Naive thymus-derived CD8-positive, alpha-beta T cell (primary cell): ENCODE measurements around the gene GPS2. TPM values are rescaled to one million over a fixed set of nuclear protein-coding genes. Genes with fewer than 3 reads are reported as not detected.
A peak's percentile ranks its signal among the peaks of the same experiment; 100 is the strongest.

ENCODE experiments used
- ATAC-seq, 2 donors: fragments of 150-1000 bp; cut with Tn5 transposase in 1 of 2; sonication (Bioruptor Pico), chemical (Tn5 transposase) in 1 of 2; 1 replicate in 1 of 2; 2 replicates in 1 of 2; pipeline ENCODE4 v1.10.0; 2021; ENCODE audit warnings: mild to moderate bottlenecking in 2 of 2, moderate library complexity in 2 of 2
- POLR2A ChIA-PET: fragments of 350-600 bp; sonication (Branson Sonifier 250); formaldehyde crosslinking; loops from one replicate; lab custom pipeline; 2021; ENCODE audit warnings: antibody characterized with exemption; lab: Charles Lee
- DNase-seq, 10 donors: peaks; one replicate each; pipeline versions ENCODE4 v3.0.0 to v3.0.0-alpha.2; 2020 to 2022
- H3K27ac Mint-ChIP-seq, 10 donors: one replicate each; pipeline ENCODE4 v1.8.0; 2020 to 2022; ENCODE audit warnings: mild to moderate bottlenecking in 10 of 10, mixed read lengths in 10 of 10, moderate library complexity in 4 of 10, inconsistent platforms in 1 of 10
- H3K27me3 Mint-ChIP-seq, 5 donors: one replicate each; pipeline ENCODE4 v1.8.0; 2021 to 2022; ENCODE audit warnings: mixed read lengths in 5 of 5
- H3K36me3 Mint-ChIP-seq, 3 donors: one replicate each; pipeline ENCODE4 v1.8.0; 2020 to 2022; ENCODE audit warnings: mixed read lengths in 3 of 3, mild to moderate bottlenecking in 2 of 3, inconsistent platforms in 1 of 3
- H3K4me1 Mint-ChIP-seq, 4 donors: one replicate each; pipeline ENCODE4 v1.8.0; 2021 to 2022; ENCODE audit warnings: mixed read lengths in 4 of 4
- H3K4me3 Mint-ChIP-seq, 10 donors: one replicate each; pipeline ENCODE4 v1.8.0; 2020 to 2022; ENCODE audit warnings: mild to moderate bottlenecking in 10 of 10, mixed read lengths in 10 of 10, moderate library complexity in 6 of 10, inconsistent platforms in 1 of 10
- H3K9me3 Mint-ChIP-seq, 9 donors: one replicate each; pipeline ENCODE4 v1.8.0; 2020 to 2022; ENCODE audit warnings: mixed read lengths in 9 of 9, mild to moderate bottlenecking in 3 of 9, inconsistent platforms in 1 of 9, moderate library complexity in 1 of 9
- polyA plus RNA-seq, 3 donors: library from polyadenylated mRNA; unstranded; fragments of 300-500 nt; fragmentation: Illumina TruSeq; gene quantifications; one replicate each; pipeline ENCODE4 v1.2.3, GENCODE V29; 2021
- total RNA-seq, 8 experiments: library from RNA in 2 of 8; stranded (reverse) in 2 of 8; gene quantifications; one replicate each; pipeline ENCODE4 v1.2.3 and lab custom pipeline; 2021 to 2026

Gene GPS2
- total and polyA plus RNA-seq, 5 experiments from 2014 or later = 75.7 to 147 (median 107) TPM

DNA sequence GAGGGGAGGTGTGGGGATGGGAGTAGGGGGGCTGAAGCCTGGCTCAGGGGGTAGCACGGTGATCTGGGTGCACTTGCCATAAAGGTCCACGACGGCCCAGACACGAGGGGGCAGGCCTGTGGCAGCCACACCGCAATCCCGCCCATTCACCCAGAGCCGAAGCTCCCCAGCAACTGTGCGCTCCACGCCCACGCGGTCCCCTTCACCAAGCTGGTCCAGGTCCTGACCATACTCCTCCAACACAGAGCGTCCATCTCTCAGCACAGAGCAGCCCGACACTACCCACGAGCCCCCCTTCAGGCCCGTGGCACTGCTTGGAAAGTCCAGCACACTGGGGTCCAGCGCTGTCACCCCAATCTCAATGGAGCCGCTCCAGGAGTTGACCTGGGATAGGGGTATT is 12.3 kb upstream of the GPS2 start:
- Mint-ChIP-seq H3K4me3 (peak overlapping the region in 4 of 10 donors; percentile 10 to 90 (median 52)), H3K36me3 (peaks cover 0 to 22% (median 0%) of the 10 kb centered on the region in 3 donors), H3K4me1 (peaks cover 26 to 47% (median 37%) of the 10 kb centered on the region in 4 donors), H3K27ac (peak overlapping the region in 2 of 10 donors; percentile 33 to 94), H3K9me3 (no peaks in the 10 kb centered on the region), H3K27me3 (peaks cover 0 to 2% (median 0%) of the 10 kb centered on the region in 5 donors)
- POLR2A ChIA-PET = interaction anchor here (1.5 to 10.5 kb wide), 4 partner anchors 9 to 22 kb away, joined by 3 to 168 read pairs (median 48); partner anchors contain the start of genes ACAP1, EIF5A and GPS2
- ATAC-seq (no peak), DNase-seq (peak in 1 of 10 donors; percentile 61)

DNA sequence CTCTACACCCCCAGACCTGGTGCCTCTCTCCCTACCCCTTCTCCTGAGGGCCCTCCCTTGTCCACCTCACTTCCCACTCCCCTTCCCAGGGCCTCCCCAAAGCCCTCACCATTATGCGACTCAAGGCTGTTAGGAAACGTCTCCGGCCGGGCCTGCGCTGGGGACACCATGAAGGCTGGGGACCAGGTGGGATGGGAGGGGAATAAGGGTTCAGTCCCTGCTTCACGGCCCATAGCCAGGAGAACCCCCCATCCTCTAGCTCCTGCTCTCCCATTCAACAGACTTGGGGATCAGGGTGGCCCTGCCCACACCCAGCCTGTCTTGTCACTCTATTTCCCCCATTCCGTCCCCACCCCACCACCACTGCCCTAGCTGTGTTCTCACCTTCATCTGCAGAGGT is 11.9 kb upstream of the GPS2 start:
- Mint-ChIP-seq H3K36me3 (peaks cover 0 to 27% (median 0%) of the 10 kb centered on the region in 3 donors), H3K9me3 (no peaks in the 10 kb centered on the region), H3K4me1 (peaks cover 22 to 43% (median 33%) of the 10 kb centered on the region in 4 donors), H3K27me3 (peaks cover 0 to 2% (median 0%) of the 10 kb centered on the region in 5 donors), H3K27ac (peak overlapping the region in 1 of 10 donors; percentile 47), H3K4me3 (peak overlapping the region in 1 of 10 donors; percentile 10)
- no peak for DNase-seq
- ATAC-seq = no peak
- POLR2A ChIA-PET = interaction anchor here (1.5 to 10.5 kb wide), 3 partner anchors 9 to 17 kb away, joined by 3 to 168 read pairs (median 50); partner anchors contain the start of genes ACAP1, EIF5A and GPS2

DNA sequence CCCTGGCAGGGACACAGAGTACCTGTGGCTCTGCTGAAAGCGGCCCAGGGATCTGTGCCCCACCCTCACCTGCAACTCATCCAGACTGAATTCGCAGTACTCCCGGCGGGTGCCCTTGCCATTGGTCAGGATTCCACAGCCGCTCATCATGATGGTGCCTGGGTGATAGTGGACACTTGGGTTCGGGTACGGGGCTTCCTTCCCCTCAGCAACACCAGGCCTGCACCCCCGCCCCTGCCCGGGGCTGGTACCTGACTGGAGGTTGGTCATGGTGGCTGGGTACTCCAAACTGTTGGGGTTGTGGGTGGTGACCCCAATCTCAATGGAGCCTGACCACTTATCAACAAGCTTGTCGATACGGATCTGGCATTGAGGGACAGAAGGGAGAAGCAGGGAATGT is 11.0 kb upstream of the GPS2 start:
- DNase-seq (no peak), ATAC-seq (no peak)
- no peaks in the 10 kb centered on the region for H3K9me3 Mint-ChIP-seq
- no peak overlapping the region for H3K4me3 Mint-ChIP-seq
- peaks cover 0 to 2% (median 0%) of the 10 kb centered on the region in 5 donors for H3K27me3 Mint-ChIP-seq
- H3K27ac Mint-ChIP-seq = peak overlapping the region in 4 of 10 donors; percentile 49 to 63 (median 54)
- POLR2A ChIA-PET = interaction anchor here (1.5 to 10.5 kb wide), 3 partner anchors 10 to 18 kb away, joined by 3 to 168 read pairs (median 50); partner anchors contain the start of genes ACAP1, EIF5A and GPS2
- H3K36me3 Mint-ChIP-seq = peaks cover 0 to 35% (median 0%) of the 10 kb centered on the region in 3 donors
- peaks cover 26 to 42% (median 33%) of the 10 kb centered on the region in 4 donors for H3K4me1 Mint-ChIP-seq

DNA sequence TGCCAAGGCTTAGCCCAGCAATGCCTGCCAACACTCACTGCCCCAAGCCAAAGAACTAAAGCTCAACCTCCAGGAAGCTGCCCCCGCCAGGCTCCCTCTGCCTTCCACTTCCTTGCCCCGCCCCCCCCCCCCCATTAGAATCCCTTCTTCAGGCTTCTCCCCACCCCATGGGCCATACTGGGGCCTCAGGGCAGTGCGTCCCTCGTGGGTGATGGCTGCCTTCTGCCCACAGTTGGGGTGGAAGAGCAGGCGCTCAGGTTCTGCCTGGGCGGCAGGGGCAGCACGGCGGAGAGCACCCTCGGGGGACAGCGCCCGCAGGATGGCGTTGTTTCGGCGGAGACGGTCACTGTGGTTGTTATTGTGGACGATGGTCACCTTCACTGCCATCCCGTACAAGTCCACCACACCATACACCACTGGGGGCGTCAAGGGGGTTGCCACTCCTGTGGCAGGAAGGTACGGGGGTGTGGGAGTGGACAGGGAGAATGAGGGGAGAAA is 9.9 kb upstream of the GPS2 start:
- Mint-ChIP-seq H3K4me1 (peaks cover 22 to 37% (median 27%) of the 10 kb centered on the region in 4 donors), H3K36me3 (peaks cover 0 to 44% (median 0%) of the 10 kb centered on the region in 3 donors), H3K4me3 (peak overlapping the region in 1 of 10 donors; percentile 38), H3K9me3 (no peaks in the 10 kb centered on the region), H3K27ac (peak overlapping the region in 2 of 10 donors; percentile 37 to 74), H3K27me3 (peaks cover 0 to 2% (median 0%) of the 10 kb centered on the region in 5 donors)
- ATAC-seq (no peak), DNase-seq (no peak)
- POLR2A ChIA-PET = interaction anchor here (0.9 to 10.5 kb wide), 4 partner anchors 11 to 26 kb away, joined by 3 to 168 read pairs (median 33); partner anchors contain the start of genes ACAP1, EIF5A and GPS2

DNA sequence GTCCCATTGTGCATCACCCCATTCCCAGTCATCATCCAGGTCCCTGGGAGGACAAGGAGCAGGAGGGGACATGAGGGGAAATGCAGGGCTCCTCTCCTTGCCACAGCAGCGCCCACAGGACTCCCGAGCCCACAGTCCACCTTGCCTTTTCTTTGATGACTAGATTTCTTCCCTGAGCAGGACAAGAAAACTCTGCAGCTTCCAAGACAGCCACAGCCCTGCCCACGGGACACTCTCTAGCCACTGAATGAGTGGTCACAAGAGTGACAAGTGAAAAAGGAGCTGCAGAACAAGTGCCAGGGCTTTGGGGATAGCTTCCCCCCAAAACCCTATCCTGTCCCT is 9.2 kb upstream of the GPS2 start:
- POLR2A ChIA-PET = interaction anchor here (0.9 to 10.5 kb wide), 4 partner anchors 12 to 26 kb away, joined by 3 to 168 read pairs (median 33); partner anchors contain the start of genes ACAP1, EIF5A and GPS2
- H3K4me3 Mint-ChIP-seq = no peak overlapping the region
- H3K36me3 Mint-ChIP-seq = peaks cover 0 to 50% (median 0%) of the 10 kb centered on the region in 3 donors
- H3K27me3 Mint-ChIP-seq = peaks cover 0 to 2% (median 0%) of the 10 kb centered on the region in 5 donors
- peak overlapping the region in 1 of 10 donors; percentile 60 for H3K27ac Mint-ChIP-seq
- H3K4me1 Mint-ChIP-seq = peaks cover 17 to 33% (median 20%) of the 10 kb centered on the region in 4 donors
- DNase-seq (no peak), ATAC-seq (no peak)
- H3K9me3 Mint-ChIP-seq = no peaks in the 10 kb centered on the region

DNA sequence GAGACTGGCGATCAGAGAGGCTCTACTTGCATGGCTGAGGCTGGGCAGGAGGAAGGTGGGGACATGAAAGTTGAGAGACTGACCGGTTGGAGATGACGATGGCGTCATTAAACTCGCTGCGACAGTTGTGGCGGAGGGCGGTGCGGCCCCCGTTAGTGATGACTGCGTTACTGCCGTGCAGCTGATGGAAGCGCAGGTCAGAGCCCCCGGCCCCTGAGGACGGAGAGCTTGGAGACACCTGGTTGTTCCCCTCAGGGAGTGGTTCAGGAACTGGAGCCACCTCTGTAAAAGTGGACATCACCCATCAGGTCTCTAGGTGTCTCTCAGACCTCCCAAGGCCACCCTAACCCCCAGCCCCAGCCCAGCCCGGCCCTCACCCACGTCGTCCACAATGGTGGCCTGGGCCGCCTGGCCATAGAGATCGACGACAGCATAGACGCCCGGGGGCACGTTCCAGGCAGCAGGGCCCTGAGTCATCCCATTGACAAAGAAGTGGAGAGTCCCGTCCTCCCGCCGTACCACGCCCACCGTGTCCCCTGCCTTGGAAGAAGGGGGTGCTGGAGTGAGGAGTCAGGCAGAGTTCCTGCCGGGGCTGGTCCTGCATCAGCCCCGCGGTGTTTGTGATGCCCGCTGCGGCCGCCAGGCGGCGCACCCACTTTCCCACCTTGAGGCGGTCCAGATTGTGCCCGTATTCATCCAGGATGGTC is 8.7 kb upstream of the GPS2 start:
- POLR2A ChIA-PET = interaction anchor here (2.4 to 10.5 kb wide), 3 partner anchors 12 to 27 kb away, joined by 16 to 168 read pairs (median 50); partner anchors contain the start of genes ACAP1, EIF5A and GPS2
- no peaks in the 10 kb centered on the region for H3K9me3 Mint-ChIP-seq
- H3K4me3 Mint-ChIP-seq = no peak overlapping the region
- peaks cover 17 to 31% (median 19%) of the 10 kb centered on the region in 4 donors for H3K4me1 Mint-ChIP-seq
- H3K27ac Mint-ChIP-seq = peak overlapping the region in 4 of 10 donors; percentile 31 to 65 (median 50)
- peak in 9 of 10 donors; percentile 34 to 77 (median 62) for DNase-seq
- peak; percentile 41 to 53 for ATAC-seq
- no peaks in the 10 kb centered on the region for H3K27me3 Mint-ChIP-seq
- H3K36me3 Mint-ChIP-seq = peaks cover 0 to 51% (median 0%) of the 10 kb centered on the region in 3 donors

DNA sequence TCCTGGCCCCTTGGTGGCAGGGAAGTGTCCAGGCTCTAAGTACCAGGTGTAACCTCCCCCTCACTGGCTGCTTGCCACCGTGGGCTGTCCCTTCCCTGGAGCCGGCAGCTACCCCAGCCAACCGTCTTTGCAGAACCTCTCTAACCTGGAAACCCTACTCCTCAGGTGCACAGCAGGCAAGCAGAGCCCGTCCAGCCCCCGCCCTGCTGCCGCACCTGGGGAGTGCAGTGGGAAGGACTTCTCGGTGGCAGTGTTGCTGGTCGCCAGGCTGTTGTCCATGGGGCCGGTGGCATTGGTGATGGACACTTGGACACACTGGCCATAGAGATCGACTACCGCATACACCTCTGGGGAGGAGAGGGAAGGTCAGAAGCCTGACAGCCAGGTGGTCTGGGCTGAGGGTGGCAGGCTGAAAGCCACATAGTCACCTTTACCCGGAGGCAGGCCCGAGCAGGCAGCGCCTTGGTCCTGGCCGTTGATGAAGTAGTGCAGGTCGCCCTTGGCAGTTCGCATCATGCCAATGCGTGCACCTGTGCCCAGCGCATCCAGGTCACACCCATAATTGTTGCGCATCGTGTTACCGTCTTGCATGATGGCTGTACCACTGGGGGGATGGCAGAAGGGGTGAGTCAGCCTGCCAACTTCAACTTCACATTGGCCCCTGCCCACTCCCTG is 7.5 kb upstream of the GPS2 start:
- Mint-ChIP-seq H3K4me3 (no peak overlapping the region), H3K4me1 (peaks cover 5 to 21% (median 8%) of the 10 kb centered on the region in 4 donors)
- POLR2A ChIA-PET = interaction anchor here (0.5 to 4.5 kb wide), 7 partner anchors 8 to 77 kb away, joined by 3 to 50 read pairs (median 16); partner anchors contain the start of gene ACAP1

DNA sequence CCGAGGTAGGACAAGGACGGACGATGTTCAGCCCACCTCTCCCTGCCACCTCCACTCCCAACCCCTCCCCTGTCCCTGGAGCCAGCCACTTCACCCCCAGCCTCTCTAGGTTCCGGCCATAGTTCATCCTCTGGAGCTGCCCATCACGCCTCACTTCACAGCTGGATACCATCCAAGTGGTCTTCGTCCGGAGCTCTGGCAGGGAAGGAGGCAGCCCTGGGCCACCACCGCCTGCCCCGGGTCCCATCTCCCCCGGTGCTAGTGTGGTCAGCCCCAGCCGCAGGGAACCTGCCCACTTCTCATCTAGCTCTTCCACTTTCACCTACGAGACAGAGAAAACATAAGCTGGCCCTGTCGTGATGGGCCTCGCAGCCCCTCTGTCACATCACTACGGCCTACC is 6.3 kb upstream of the GPS2 start:
- Mint-ChIP-seq H3K27ac (no peak overlapping the region), H3K36me3 (peaks cover 0 to 53% (median 5%) of the 10 kb centered on the region in 3 donors), H3K27me3 (no peaks in the 10 kb centered on the region), H3K4me1 (peaks cover 2 to 14% (median 7%) of the 10 kb centered on the region in 4 donors), H3K4me3 (no peak overlapping the region), H3K9me3 (no peaks in the 10 kb centered on the region)
- no peak for ATAC-seq
- no peak for DNase-seq
- POLR2A ChIA-PET = interaction anchor here (0.6 to 3.7 kb wide), 6 partner anchors 9 to 927 kb away, joined by 3 to 34 read pairs (median 7); partner anchors contain the start of genes ACAP1 and CTC1

More for the DNA sequence above, 7.5 kb upstream of the GPS2 start:
- H3K9me3 Mint-ChIP-seq = no peaks in the 10 kb centered on the region
- DNase-seq = no peak
- H3K27ac Mint-ChIP-seq = peak overlapping the region in 1 of 10 donors; percentile 52
- ATAC-seq = no peak
- H3K27me3 Mint-ChIP-seq = no peaks in the 10 kb centered on the region
- H3K36me3 Mint-ChIP-seq = peaks cover 0 to 52% (median 5%) of the 10 kb centered on the region in 3 donors

DNA sequence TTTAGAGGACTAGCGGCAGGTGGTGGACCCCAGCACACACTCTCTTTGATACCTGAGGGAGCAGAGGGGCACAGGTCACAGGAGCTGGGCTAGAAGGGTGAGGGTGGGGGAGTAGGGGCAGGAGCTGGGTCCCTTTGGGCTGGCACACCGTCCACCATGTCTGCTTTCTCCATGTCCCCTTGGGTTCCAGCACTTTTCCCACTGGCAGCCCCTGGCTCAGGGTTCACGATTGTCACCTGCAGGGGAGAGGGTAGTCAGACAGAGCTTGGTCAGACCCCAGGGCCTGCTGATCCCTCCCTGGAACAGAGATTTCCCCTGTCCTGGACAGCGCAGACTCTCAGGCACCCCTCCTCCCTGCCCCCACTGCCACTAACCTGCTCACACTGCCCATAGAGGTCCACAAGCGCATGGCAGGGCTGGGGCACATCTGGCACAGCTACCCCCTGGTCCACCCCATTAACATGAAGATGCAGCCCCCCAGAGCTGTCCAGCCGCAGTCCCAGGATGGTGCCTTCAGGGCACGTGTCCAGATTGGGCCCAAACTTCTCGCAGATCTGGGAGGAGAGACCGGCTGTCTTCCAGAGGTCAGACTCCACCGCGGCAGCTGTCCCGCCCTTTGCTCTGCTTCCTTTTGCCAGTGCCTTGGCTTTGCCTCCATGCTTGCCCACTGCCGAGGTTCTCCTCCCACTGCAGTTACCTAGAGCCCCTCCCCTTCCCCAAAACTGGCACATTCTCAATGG is 3.1 kb upstream of the GPS2 start:
- POLR2A ChIA-PET = interaction anchor here (0.6 to 14.2 kb wide), 7 partner anchors 8 to 31 kb away, joined by 3 to 168 read pairs (median 4); partner anchors contain the start of genes ACAP1 and NEURL4
- Mint-ChIP-seq H3K27me3 (no peaks in the 10 kb centered on the region), H3K27ac (peak overlapping the region in 5 of 10 donors; percentile 53 to 84 (median 74))

DNA sequence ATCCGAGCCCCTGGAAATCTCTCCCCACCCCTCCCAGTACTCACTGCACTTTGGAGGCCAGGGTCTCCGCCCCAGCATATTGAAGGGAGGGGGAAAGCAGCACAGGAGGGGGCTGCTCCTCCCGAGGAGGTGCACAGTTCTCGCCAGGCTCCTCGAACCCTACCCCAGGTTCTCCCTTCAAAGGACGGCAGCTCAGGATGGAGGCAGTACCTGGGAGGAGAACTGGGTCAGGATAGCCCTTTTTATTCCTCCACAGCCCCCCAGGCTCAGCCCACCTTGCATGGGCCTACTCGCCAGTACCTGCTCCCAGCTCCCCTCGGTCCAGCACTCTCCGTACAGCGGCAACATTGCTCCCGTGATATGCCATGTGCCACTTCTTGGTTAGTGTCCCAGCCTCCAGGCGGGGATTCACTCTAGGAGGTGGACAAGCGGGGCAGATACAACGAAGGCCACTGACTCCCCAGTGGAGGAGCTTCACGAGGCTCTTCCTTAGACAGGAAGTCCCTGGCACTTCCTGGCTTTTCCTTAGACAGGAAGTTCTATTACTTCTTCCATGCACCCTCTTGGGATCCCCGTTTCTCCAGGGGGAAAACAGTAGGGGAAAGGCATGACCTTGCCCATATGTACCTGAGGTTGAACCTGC is 2.1 kb upstream of the GPS2 start:
- no peak for DNase-seq
- Mint-ChIP-seq H3K4me1 (peaks cover 19 to 42% (median 34%) of the 10 kb centered on the region in 4 donors), H3K9me3 (no peaks in the 10 kb centered on the region), H3K36me3 (peaks cover 0 to 59% (median 8%) of the 10 kb centered on the region in 3 donors), H3K27me3 (no peaks in the 10 kb centered on the region), H3K4me3 (peak overlapping the region in 5 of 10 donors; percentile 14 to 74 (median 26)), H3K27ac (peak overlapping the region in 8 of 10 donors; percentile 16 to 87 (median 70))
- ATAC-seq = no peak
- POLR2A ChIA-PET = interaction anchor here (0.7 to 14.2 kb wide), 8 partner anchors 7 to 280 kb away, joined by 3 to 168 read pairs (median 4); partner anchors contain the start of genes ACAP1 and NEURL4

More for the DNA sequence above, 3.1 kb upstream of the GPS2 start:
- Mint-ChIP-seq H3K36me3 (peaks cover 0 to 56% (median 5%) of the 10 kb centered on the region in 3 donors), H3K9me3 (no peaks in the 10 kb centered on the region), H3K4me1 (peaks cover 17 to 32% (median 24%) of the 10 kb centered on the region in 4 donors), H3K4me3 (peak overlapping the region in 2 of 10 donors; percentile 37 to 39)
- no peak for ATAC-seq
- DNase-seq = no peak
